ENCODE measurements around the gene RPTOR.

RPTOR gene

GRCh38 chr17:80745183-80745582, 200.5 kb downstream of the RPTOR start:
- in situ Hi-C loops (cut with MboI; ENCODE audit: low sequenced_read_pairs, unreplicated experiment), result no loop called here
- DNase-seq (ENCODE audit: low spot score), result no peak
- TF ChIP-seq CTCF (IDR thresholded peaks at IDR 0.05; ENCODE audit: borderline replicate concordance, control extremely low read depth, extremely low read depth, insufficient read depth, missing control alignments), result no peak

DNA sequence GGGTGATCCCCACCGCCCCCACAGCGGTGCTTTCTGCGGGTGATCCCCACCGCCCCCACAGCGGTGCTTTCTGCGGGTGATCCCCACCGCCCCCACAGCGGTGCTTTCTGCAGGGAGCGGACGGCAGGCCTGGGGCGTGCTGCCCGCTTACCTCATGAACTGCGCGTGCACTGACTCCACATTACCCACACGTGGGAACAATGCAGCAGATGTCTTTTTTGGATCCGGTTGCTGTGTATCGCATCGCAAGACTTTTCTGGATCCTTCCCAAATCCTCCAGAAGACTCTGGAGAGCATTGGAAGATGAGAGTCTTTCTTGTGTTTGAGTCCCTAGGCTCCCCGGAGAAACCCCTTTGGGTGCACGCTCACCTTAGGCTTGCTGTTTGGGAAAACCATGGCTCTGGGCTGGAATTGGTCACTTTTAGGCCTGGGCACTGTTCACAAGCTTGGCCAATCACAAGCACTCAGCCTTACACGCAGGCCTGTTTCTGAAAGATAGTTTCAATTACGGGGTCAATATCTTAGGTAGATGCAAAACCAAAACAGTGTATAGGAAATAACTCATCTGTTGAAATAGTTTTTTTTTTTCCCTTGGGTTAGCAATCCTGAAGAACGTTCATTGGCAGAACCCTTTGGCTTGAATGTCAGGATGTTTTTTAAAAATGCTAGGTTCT, 201.8 kb downstream of the RPTOR start:
- no peak for DNase-seq (ENCODE audit: low spot score)
- in situ Hi-C loops (cut with MboI; ENCODE audit: low sequenced_read_pairs, unreplicated experiment), result no loop called here
- no peak for TF ChIP-seq CTCF (IDR thresholded peaks at IDR 0.05; ENCODE audit: borderline replicate concordance, control extremely low read depth, extremely low read depth, insufficient read depth, missing control alignments)

DNA sequence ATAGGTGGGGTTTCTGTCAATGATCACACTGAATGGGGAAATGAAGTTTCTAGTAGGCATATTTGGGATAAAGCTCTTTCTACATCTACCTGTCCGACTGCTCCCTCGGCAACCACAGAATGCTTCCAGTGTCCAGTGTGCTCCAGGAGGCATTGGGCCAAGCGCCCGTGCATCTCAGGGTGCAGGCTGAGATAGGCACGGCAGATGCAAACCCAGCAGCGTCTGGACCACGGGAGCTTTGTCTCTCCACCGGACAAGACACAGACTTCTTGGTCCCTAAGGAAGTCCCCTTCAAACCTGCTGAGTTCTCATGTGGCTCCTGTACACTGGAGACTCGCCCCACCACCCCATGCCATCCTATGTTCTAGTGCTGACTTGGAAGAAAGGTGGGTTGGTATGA, 202.8 kb downstream of the RPTOR start:
- no peak for TF ChIP-seq CTCF (IDR thresholded peaks at IDR 0.05; ENCODE audit: borderline replicate concordance, control extremely low read depth, extremely low read depth, insufficient read depth, missing control alignments)
- in situ Hi-C loops (cut with MboI; ENCODE audit: low sequenced_read_pairs, unreplicated experiment), result no loop called here
- DNase-seq (ENCODE audit: low spot score), result no peak

DNA sequence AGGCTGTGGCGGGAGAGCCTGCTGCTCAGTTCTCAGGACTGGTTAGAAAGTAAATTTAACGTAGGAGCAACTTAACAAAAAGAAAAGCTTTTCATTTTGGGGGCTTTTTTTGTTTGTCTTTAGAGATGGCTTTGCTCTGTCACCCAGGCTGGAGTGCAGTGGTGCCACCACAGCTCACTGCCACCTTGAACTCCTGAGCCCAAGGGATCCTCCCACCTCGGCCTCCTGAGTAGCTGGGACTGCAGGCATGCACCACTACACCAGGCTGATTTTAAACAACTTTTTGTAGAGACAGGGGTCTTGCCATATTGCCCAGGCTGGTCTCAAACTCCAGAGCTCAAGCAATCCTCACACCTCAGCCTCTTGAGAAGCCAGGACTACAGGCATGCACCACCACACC, 205.0 kb downstream of the RPTOR start:
- TF ChIP-seq CTCF (IDR thresholded peaks at IDR 0.05; ENCODE audit: borderline replicate concordance, control extremely low read depth, extremely low read depth, insufficient read depth, missing control alignments), result no peak
- no peak for DNase-seq (ENCODE audit: low spot score)
- in situ Hi-C loops (cut with MboI; ENCODE audit: low sequenced_read_pairs, unreplicated experiment), result no loop called here

DNA sequence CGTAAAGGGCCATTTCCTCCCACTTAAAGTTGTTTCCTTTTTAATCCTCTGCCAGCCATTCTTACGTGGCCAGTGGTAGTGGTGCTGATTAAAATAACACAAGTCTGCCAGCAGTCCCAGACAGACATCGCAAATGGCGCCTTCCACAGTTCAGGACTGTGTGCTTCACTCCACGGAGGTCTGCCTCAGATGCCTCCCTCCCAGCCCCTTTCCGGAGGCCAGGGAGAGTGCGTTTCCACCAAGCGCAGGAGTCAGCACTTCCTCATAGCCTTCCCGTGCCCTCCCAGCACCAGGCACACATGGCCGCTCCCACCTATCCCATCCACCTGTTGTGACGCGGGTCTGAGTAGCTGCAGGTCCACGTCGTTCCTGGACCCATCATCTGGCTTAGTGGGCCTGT, 205.6 kb downstream of the RPTOR start:
- in situ Hi-C loops (cut with MboI; ENCODE audit: low sequenced_read_pairs, unreplicated experiment), result no loop called here
- TF ChIP-seq CTCF (IDR thresholded peaks at IDR 0.05; ENCODE audit: borderline replicate concordance, control extremely low read depth, extremely low read depth, insufficient read depth, missing control alignments), result no peak
- no peak for DNase-seq (ENCODE audit: low spot score)

GRCh38 chr17:80751070-80751945, 206.7 kb downstream of the RPTOR start:
- TF ChIP-seq CTCF (IDR thresholded peaks at IDR 0.05; ENCODE audit: borderline replicate concordance, control extremely low read depth, extremely low read depth, insufficient read depth, missing control alignments), result no peak
- no peak for DNase-seq (ENCODE audit: low spot score)
- in situ Hi-C loops (cut with MboI; ENCODE audit: low sequenced_read_pairs, unreplicated experiment), result no loop called here

All from GM13976 (cell line).